Activated CD8-positive, alpha-beta memory T cell treated with anti-CD3 and anti-CD28 coated beads for 36 hours (primary cell): ENCODE measurements around the gene TTYH3. TPM values are rescaled to one million over a fixed set of nuclear protein-coding genes. Genes with fewer than 3 reads are reported as not detected.
"Not testable (repeated sequence)": the region's sequence is repeated elsewhere in the genome, so short reads cannot be mapped to it uniquely, and the experiment has no call there.

Source experiments
- CTCF ChIA-PET: fragments of 350-600 bp; sonication (Branson Sonifier 250); formaldehyde crosslinking; loops from one replicate; lab custom pipeline; 2021; ENCODE audit warnings: antibody characterized with exemption; lab: Charles Lee
- POLR2A ChIA-PET: fragments of 350-600 bp; sonication (Branson Sonifier 250); formaldehyde crosslinking; loops from one replicate; lab custom pipeline; 2021; ENCODE audit warnings: antibody characterized with exemption; lab: Charles Lee
- total RNA-seq, 2 experiments: library from RNA; stranded (reverse); gene quantifications; one replicate each; pipeline ENCODE4 v1.2.3, GENCODE V29; 2021

TTYH3 gene
- total RNA-seq, 2 experiments from 2014 or later: 22.9 to 24.3 TPM

DNA sequence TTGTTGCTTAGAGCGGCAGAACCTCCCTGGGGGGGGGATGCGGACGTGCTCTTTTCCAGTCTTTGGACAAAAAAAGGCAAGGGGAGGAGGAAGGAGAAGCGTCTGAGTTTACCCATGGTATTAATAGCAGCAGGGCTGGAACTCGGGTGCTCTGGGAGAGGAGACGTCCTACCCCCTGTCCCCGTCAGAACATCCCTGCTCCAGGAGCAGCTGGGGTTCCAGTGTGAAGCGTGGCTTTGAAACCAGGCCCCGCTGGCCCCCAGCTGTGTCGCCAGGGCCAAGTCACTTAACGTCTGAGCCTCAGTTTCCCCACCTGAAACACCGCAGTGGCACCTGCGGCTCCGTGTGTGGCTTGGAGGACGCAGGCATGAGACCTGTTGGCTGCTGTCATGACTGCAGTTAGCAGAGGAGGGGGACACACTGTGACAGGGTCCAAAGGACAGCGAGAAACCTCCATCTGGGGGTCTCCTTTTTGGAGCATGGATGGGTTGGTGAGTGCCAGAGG, 57.6 kb downstream of the TTYH3 start:
- ChIA-PET CTCF (interaction anchor here (1.0 to 1.1 kb wide), 2 partner anchors 9 to 20 kb away, joined by 3 to 7 read pairs; no protein-coding TSS in a partner anchor), POLR2A (interaction anchor here (0.5 kb wide), 1 partner anchor 341 kb away, joined by 3 read pairs; no protein-coding TSS in a partner anchor)

DNA sequence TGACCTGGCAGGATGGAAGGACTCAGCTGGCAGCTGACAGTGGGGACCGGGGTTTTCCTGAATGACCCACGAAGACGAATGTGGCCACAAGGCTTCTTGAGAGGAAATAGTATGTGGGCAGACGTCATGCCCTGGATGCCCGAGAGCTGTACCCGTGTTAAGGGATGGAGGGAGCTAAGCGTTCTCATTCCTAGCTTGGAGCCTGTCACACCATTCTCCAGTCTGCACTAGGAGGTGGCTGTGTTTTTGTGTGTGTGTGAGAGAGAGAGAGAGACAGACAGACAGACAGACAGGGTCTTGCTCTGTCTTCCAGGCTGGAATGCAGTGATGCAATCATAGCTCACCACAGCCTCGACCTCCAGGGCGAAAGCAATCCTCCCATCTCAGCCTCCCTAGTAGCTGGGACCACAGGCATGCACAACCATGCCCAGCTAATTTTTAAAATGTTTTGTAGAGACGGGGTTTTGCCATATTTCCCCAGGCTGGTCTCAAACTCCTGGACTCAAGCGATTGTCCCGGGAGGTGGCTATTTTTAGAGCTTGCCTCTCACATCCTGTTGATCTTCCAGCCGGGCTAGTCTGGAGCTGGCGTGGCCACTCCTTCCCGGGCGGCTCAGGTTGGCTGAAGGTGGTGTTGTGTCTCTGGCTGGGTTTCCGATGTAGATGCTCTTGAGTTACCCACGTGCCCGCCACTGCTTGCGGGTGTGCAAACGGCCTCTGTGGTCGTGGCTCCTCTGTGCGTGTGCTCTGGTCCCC, 58.3 kb downstream of the TTYH3 start:
- CTCF ChIA-PET: interaction anchor here (1.0 to 2.0 kb wide), 3 partner anchors 19 to 30 kb away, joined by 3 to 7 read pairs (median 6); no protein-coding TSS in a partner anchor
- POLR2A ChIA-PET: interaction anchor here (0.5 kb wide), 1 partner anchor 340 kb away, joined by 3 read pairs; no protein-coding TSS in a partner anchor

DNA sequence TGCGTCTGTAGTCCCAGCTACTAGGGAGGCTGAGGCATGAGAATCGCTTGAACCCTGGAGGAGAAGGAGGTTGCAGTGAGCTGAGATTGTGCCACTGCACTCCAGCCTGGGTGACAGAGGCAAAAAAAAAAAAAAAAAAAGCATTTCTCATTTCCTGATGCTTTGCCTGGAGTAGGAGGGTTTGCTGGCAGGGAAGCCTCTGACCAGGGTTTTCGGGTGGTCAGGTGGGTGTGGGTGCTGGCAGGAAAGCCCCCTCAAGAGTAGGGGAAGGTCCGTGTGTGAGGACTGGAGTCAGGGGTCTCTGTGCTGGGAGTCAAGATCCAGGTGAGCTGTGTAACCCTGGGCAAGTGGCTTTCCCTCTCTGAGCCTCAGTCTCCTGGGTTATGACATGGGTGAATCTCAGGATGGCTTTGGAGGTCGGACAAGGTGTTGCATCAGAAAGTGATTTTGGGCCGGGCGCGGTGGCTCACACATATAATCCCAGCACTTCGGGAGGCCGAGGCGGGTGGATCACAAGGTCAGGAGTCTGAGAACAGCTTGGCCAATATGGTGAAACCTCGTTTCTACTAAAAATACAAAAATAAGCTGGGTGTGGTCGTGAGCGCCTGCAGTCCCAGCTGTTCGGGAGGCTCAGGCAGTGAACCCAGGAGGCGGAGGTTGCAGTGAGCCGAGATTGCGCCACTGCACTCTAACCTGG, 59.4 kb downstream of the TTYH3 start:
- ChIA-PET POLR2A (no interaction called here), CTCF (interaction anchor here (0.7 to 2.0 kb wide), 2 partner anchors 21 to 264 kb away, joined by 4 to 6 read pairs; no protein-coding TSS in a partner anchor)

DNA sequence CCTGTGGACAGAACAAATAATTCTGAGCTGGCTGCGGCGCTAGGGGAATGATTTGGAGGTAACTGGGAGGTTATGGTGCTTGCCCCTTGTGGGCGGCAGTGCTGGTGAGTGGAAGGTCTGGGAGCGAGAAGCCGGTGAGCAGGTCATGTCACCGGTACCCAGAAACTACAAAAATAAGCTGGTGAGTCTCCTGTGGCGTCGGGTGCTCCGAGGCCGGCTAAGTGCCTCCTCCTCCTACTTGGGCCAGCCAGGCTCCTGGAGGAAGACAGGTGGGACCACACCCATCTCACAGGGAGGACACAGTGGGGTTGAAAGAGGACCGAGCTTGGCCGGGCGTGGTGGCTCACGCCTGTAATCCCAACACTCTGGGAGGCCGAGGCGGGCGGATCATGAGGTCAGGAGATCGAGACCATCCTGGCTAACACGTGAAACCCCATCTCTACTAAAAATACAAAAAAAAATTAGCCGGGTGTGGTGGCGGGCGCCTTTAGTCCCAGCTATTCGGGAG, 60.2 kb downstream of the TTYH3 start:
- POLR2A ChIA-PET: not testable (repeated sequence)
- CTCF ChIA-PET: interaction anchor here (1.6 kb wide), 1 partner anchor 18 kb away, joined by 5 read pairs; no protein-coding TSS in a partner anchor

DNA sequence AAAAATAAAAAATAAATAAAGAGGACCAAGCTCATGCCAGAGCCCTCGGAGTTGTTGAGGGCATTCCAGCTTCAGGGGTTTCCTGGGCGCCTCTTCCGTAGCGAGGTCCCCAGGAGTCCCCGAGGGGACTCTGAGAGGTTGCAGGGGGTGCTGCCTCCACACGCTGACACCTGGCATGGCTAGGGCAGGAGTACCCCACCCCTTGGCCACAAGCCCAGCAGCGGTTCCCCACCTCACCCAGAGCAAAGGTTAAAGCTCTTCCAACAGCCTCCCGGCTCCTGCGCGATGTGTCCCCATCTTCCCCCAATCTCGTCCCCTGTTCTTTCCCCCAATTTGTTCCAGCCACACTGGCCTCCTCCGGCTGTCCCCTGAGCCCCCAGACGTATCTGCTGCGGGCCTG, 60.8 kb downstream of the TTYH3 start:
- CTCF ChIA-PET: interaction anchor here (1.6 kb wide), 1 partner anchor 17 kb away, joined by 5 read pairs; no protein-coding TSS in a partner anchor

DNA sequence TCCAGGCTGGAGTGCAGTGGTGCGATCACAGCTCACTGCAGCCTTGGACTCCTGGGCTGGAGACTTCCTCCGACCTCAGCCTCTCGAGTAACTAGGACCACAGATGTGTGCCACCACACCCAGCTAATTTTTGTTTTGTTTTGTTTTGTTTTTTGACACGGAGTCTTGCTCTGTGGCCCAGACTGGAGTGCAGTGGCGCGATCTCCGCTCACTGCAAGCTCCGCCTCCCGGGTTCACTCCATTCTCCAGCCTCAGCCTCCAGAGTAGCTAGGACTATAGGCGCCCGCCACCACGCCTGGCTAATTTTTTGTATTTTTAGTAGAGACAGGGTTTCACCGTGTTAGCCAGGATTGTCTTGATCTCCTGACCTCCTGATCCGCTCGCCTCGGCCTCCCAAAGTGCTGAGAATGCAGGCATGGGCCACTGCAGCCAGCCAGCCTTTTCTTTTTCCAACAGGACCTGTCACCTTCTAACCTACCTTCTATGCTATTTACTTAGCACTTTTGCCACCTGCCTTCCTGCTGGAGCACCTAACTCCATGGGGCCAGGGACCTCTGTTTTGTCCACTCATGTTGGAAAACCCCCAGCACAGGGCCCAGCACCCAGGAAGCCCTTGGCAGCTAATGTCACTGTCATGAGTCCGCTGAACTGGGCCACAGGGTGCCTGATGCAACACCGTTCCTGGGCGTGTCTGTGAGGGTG, 61.8 kb downstream of the TTYH3 start:
- CTCF ChIA-PET: interaction anchor here (0.9 to 1.6 kb wide), 2 partner anchors 16 to 23 kb away, joined by 3 to 5 read pairs; no protein-coding TSS in a partner anchor
- POLR2A ChIA-PET: not testable (repeated sequence)

More for the DNA sequence above, 60.8 kb downstream of the TTYH3 start:
- POLR2A ChIA-PET: no interaction called here

DNA sequence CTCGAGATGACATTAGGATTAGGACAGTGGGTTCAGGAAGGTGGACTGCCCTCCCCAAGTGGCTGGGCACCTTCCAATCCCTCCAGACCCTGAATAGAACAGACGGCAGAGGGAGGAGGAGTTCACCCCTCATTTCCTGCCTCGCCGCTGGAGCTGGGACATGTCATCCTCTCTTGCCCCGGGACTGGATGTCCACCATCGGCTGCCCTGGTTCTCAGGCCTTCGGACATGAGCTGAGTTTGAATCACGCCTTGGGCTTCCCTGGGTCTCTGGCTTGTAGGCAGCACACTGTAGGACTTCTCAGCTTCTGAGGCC, 62.3 kb downstream of the TTYH3 start:
- POLR2A ChIA-PET: not testable (repeated sequence)
- CTCF ChIA-PET: interaction anchor here (0.9 kb wide), 1 partner anchor 23 kb away, joined by 3 read pairs; no protein-coding TSS in a partner anchor

DNA sequence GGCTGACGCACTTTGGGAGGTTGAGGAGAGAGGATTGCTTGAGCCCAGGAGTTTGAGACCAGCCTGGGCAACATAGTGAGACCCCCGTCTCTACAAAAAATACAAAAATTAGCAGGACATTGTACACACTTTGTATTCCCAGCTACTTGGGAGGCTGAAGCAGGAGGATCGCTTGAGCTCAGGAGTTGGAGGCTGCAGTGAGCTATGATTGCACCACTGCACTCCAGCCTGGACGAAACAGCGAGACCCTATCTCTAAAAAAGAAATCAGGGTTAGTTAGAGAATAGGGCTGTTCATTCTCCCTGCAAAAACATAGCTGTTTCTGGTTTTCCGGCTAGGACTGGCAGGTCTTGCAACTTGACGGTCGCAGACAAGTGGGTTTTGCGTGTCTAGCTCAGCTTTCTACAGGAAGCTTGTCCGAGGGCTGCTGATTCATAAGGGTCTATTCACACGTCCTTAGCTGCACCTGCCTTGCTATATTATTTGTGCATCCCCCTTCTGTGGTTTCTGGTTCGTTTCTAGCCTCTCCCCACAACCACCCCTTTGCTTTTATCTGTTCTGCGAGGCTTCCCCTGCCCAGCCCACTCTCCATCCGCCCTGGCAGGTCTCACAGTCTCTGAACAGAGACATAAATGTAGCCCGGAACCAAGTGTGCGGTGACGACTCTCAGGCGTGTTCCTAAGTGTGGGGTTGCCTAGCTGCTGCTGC, 66.9 kb downstream of the TTYH3 start:
- ChIA-PET POLR2A (interaction anchor here (0.5 to 0.6 kb wide), 5 partner anchors 68 to 1506 kb away, joined by 3 to 11 read pairs (median 4); no protein-coding TSS in a partner anchor), CTCF (interaction anchor here (0.5 to 5.5 kb wide), 6 partner anchors 11 to 230 kb away, joined by 3 to 45 read pairs (median 4); no protein-coding TSS in a partner anchor)

DNA sequence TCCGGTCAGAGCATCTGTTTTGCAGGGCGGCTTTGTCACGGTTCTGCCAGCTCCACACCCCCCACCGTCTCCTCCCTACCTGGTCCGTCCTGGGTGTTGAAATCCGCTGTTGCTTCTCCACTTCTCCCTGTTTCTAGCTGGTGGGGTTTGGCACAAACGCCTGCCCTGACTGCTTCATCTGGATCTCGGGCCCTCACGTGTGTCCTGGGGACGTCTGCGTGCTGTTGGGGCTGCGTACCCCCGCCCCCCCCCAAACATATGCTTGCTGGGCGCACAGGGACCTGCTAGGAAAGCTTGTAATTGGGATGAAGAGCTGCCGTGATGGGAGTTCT, 67.5 kb downstream of the TTYH3 start:
- POLR2A ChIA-PET: interaction anchor here (0.5 to 0.6 kb wide), 4 partner anchors 156 to 1506 kb away, joined by 3 to 11 read pairs (median 6); no protein-coding TSS in a partner anchor
- CTCF ChIA-PET: interaction anchor here (0.5 to 5.5 kb wide), 7 partner anchors 10 to 230 kb away, joined by 3 to 45 read pairs (median 4); no protein-coding TSS in a partner anchor

DNA sequence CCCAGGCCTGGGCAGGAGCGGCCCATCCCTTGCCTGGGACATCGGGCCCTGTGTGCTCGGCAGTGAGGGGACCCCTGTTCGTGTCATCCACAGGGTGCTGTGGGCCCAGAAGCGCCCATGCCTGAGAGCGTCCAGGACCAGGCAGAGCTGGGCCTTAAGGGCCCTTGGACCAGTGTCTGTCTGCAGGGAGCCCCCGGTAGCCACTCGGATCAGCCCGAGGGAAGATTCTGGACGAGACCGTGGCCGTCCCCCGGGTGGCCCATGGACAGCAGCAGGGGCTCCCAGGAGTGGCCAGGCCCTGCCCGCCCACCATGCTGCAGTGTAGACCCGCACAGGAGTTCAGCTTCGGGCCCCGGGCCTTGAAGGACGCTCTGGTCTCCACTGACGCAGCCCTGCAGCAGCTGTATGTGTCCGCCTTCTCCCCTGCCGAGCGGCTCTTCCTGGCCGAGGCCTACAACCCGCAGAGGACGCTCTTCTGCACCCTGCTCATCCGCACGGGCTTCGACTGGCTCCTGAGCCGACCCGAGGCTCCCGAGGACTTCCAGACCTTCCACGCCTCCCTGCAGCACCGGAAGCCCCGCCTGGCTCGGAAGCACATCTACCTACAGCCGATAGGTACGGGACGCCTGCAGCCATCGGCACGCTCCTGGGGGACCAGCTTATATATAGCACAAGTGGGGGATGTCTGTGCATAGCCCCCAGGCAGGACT, 68.5 kb downstream of the TTYH3 start:
- ChIA-PET POLR2A (no interaction called here), CTCF (interaction anchor here (1.0 to 5.5 kb wide), 6 partner anchors 9 to 231 kb away, joined by 3 to 45 read pairs (median 4); no protein-coding TSS in a partner anchor)

DNA sequence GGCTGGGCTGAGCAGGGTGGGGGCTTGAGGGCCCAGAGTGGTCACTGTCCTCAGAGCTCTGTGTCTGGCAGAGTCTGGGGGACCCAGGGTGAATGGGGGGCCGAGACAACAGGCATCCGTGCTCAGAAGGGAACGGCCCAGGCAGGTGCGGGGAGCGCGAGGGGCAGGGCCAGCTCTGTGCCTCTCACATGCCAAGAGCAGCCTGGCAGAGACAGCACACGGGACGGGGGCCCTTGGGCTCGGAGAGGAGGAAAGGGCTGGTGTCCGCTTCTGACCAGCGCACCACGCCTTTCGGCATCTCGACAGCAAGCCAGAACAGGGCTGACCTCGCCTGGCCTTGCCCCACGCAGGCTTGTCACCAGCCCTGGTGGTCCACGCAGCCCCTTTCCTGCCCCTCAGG, 69.6 kb downstream of the TTYH3 start:
- ChIA-PET POLR2A (no interaction called here), CTCF (interaction anchor here (1.2 to 5.5 kb wide), 3 partner anchors 8 to 31 kb away, joined by 3 to 45 read pairs (median 3); no protein-coding TSS in a partner anchor)

DNA sequence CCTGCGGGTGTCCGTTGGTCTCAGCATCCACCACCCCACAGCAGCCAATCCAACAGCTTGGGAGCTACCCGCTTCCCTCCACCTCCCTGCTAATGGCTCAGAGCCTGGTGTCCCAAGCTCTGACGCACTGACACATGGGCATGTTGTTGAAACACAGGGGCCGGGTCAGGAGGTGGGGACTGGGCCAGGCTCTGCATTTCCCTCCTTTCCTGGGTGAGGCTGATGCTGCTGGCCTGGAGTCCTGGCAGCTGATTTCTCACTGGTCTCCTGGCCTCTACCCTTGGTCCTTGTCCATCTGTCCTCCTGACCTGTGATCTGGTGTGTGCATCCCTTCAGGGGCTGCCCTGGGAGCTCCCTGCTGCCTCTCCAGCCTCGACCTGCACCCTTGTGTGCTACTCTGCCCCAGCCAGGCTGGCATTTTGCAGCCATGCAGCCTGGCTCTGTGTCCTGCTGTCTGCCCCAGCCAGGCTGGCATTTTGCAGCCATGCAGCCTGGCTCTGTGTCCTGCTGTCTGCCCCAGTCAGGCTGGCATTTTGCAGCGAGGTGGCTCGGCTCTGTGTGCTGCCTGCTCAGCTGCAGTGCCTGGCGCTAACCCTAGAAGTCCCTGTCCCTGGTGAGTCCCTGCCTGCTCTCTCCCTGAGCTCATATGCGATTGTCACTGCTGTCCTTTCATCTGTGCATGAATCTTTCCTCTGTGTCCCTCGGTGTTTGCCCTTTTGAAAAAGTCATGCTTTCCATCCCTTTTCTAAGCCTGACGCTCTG, 70.2 kb downstream of the TTYH3 start:
- ChIA-PET POLR2A (no interaction called here), CTCF (interaction anchor here (1.2 to 1.5 kb wide), 2 partner anchors 17 to 31 kb away, joined by 3 read pairs; no protein-coding TSS in a partner anchor)

DNA sequence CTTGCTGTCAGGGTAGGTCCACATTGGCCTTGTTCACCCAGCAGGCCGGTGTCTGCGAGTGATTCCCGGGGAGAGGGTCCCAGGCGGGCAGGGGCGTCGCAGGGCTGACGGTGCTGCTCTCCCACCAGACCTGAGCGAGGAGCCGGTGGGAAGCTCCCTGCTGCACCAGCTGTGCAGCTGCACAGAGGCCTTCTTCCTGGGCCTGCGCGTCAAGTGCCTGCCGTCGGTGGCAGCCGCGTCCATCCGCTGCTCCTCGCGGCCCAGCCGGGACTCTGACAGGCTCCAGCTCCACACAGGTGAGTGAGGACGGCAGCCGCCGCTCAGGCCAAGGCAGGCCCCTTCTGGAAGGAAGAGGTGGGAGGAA, 70.8 kb downstream of the TTYH3 start:
- CTCF ChIA-PET: no interaction called here

DNA sequence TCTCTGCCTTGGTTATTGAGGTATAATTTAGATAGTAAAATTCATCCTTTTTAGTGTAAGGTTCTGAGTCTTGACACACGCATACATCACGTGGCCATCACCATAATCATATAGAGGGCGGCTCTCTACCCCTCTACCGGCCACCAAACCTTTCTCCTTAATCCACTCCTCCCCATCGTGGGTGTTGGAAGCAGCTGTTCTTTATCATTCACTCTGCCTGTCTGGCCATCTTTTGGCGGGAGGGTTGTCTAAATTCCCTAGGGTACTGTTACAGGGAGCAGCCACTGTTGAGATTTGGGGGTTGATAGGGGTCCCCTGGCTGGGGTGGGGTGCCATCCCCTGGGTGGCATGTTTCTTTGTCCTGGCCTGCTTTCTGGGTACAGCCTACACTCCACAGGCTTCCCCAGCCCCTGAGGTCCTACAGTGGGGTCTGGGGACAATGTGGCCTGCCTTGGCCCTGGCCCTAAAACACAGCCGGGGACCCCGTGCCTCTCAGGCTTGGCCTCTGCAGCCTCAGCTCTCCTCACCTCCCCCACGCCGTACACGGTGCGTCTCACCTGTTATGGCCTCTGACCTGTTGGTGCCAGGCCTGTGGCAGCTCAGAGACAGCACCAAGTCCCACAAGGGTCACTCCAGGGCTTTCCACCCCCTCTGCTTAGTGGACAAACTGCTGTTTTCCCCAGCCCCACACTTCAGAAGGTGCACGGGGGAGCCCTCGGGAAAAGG, 73.7 kb downstream of the TTYH3 start:
- ChIA-PET POLR2A (no interaction called here), CTCF (interaction anchor here (0.9 to 3.0 kb wide), 2 partner anchors 15 to 35 kb away, joined by 3 to 15 read pairs; no protein-coding TSS in a partner anchor)

More for the DNA sequence above, 70.8 kb downstream of the TTYH3 start:
- POLR2A ChIA-PET: no interaction called here

DNA sequence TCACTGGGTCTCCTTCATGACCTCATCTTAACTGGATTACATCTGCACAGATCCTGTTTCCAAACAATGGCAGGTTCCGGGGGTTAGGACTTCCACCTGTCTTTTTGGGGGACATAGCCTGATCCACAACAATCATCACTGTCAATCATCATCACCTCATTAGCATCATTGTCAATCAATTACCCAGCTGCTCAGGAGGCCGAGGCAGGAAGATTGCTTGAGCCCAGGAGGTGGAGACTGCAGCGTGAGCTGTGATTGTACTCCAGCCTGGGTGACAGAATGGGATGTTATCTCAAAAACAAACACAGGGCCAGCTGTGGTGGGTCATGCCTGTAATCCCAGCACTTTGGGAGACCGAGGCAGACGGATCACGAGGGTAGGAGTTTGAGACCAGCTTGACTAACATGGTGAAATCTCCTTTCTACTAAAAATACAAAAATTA, 74.9 kb downstream of the TTYH3 start:
- ChIA-PET POLR2A (no interaction called here), CTCF (interaction anchor here (0.9 to 3.0 kb wide), 2 partner anchors 14 to 36 kb away, joined by 3 to 15 read pairs; no protein-coding TSS in a partner anchor)

DNA sequence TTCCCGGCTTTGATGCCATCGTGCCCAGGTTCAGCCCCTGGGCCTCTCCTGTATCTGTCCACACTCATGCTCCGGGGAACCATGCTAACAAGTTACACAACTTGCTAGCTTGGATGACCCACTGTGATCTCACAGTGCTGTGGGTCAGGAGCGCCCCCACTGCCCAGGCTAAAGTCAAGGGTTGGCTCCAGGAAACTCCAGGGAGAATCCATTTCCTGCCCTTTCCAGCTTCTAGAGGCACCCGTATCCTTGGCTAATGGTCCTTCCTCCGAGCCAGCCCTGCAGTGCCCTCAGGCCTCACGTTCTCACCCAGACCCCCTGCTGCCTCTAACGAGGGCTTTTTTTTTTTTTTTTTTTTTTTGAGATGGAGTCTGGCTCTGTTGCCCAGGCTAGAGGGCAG, 75.7 kb downstream of the TTYH3 start:
- ChIA-PET POLR2A (no interaction called here), CTCF (interaction anchor here (4.2 kb wide), 1 partner anchor 12 kb away, joined by 51 read pairs; no protein-coding TSS in a partner anchor)
